ENCODE results near the gene HHLA2. TPM values are rescaled to one million over a fixed set of nuclear protein-coding genes. Genes with fewer than 3 reads are reported as not detected.

HHLA2 gene
- total RNA-seq, 2 donors from 2014 or later, result not detected

GRCh38 chr3:108319428-108320082 is 23.2 kb downstream of the HHLA2 start:
- 89 to 90% methylated on average over 3 to 6 of the region's 6 CpGs for WGBS, 2 experiments (ENCODE audit: insufficient coverage in 1 of 2, insufficient read length in 1 of 2)
- Mint-ChIP-seq H3K4me3 (no peak overlapping the region), H3K27ac (no peak overlapping the region), H3K9me3 (no peaks in the 10 kb centered on the region), H3K36me3 (ENCODE audit: low read depth) (no peaks in the 10 kb centered on the region), H3K4me1 (no peaks in the 10 kb centered on the region), H3K27me3 (ENCODE audit: insufficient read depth) (no peaks in the 10 kb centered on the region)
- Histone ChIP-seq H3K9me3 (ENCODE audit: control insufficient read depth, low read length) (no peaks in the 10 kb centered on the region), H3K9ac (ENCODE audit: extremely low read depth, low read length, poor library complexity, severe bottlenecking) (no peak overlapping the region), H3K27me3 (ENCODE audit: control insufficient read depth, insufficient read depth, low read length, poor library complexity, severe bottlenecking) (no peaks in the 10 kb centered on the region), H3K36me3 (ENCODE audit: control insufficient read depth, insufficient read depth, low read length) (no peaks in the 10 kb centered on the region), H3K4me1 (ENCODE audit: control insufficient read depth, insufficient read depth, low read length) (no peaks in the 10 kb centered on the region), H3K27ac (ENCODE audit: low read depth, low read length) (no peak overlapping the region), H3K4me3 (ENCODE audit: low read length) (no peak overlapping the region)
- TF ChIP-seq, protein P1, sequence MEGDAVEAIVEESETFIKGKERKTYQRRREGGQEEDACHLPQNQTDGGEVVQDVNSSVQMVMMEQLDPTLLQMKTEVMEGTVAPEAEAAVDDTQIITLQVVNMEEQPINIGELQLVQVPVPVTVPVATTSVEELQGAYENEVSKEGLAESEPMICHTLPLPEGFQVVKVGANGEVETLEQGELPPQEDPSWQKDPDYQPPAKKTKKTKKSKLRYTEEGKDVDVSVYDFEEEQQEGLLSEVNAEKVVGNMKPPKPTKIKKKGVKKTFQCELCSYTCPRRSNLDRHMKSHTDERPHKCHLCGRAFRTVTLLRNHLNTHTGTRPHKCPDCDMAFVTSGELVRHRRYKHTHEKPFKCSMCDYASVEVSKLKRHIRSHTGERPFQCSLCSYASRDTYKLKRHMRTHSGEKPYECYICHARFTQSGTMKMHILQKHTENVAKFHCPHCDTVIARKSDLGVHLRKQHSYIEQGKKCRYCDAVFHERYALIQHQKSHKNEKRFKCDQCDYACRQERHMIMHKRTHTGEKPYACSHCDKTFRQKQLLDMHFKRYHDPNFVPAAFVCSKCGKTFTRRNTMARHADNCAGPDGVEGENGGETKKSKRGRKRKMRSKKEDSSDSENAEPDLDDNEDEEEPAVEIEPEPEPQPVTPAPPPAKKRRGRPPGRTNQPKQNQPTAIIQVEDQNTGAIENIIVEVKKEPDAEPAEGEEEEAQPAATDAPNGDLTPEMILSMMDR (conservative IDR thresholded peaks at IDR 0.05), result no peak
- DNase-seq, result no peak

DNA sequence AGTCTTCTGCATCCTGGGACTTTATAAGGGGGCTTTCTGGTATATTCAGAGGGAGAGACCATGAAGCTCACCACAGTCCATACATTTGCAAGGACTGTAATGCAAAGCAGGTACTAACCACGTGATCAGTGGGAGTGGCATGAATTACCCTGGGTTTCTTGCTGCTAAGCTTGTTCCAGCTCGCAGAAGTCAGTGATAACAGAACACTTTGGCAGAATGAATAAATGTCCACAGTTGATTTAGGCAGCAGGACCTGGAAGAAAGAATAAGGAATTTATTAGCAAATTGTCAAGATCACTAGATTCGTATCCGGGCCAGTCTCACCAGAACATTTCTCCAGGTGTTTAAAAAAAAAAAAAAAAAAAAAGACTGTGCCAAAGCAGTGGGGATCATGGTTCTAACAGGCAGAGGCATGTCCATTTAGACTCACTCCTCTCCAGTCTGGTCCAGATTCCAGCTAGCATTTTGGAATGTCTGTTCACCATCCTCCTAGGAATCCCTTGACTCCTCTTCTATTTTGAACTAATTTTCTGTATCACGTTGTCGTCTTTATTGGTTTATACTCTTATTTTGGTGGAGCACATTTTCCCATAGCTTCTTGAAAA is 24.5 kb downstream of the HHLA2 start:
- no peak for DNase-seq
- H3K36me3 Mint-ChIP-seq (ENCODE audit: low read depth), result no peaks in the 10 kb centered on the region
- H3K4me1 Mint-ChIP-seq, result no peaks in the 10 kb centered on the region
- WGBS, 2 experiments (ENCODE audit: insufficient coverage in 1 of 2, insufficient read length in 1 of 2), result 78 to 86% methylated on average over 4 to 6 of the region's 6 CpGs
- TF ChIP-seq, protein P1 (conservative IDR thresholded peaks at IDR 0.05), result no peak
- Histone ChIP-seq H3K9me3 (ENCODE audit: control insufficient read depth, low read length) (no peaks in the 10 kb centered on the region), H3K4me1 (ENCODE audit: control insufficient read depth, insufficient read depth, low read length) (no peaks in the 10 kb centered on the region), H3K9ac (ENCODE audit: extremely low read depth, low read length, poor library complexity, severe bottlenecking) (no peak overlapping the region), H3K4me3 (ENCODE audit: low read length) (no peak overlapping the region), H3K36me3 (ENCODE audit: control insufficient read depth, insufficient read depth, low read length) (no peaks in the 10 kb centered on the region), H3K27me3 (ENCODE audit: control insufficient read depth, insufficient read depth, low read length, poor library complexity, severe bottlenecking) (no peaks in the 10 kb centered on the region), H3K27ac (ENCODE audit: low read depth, low read length) (no peak overlapping the region)
- H3K27ac Mint-ChIP-seq, result no peak overlapping the region
- H3K4me3 Mint-ChIP-seq, result no peak overlapping the region
- H3K27me3 Mint-ChIP-seq (ENCODE audit: insufficient read depth), result no peaks in the 10 kb centered on the region
- no peaks in the 10 kb centered on the region for H3K9me3 Mint-ChIP-seq

DNA sequence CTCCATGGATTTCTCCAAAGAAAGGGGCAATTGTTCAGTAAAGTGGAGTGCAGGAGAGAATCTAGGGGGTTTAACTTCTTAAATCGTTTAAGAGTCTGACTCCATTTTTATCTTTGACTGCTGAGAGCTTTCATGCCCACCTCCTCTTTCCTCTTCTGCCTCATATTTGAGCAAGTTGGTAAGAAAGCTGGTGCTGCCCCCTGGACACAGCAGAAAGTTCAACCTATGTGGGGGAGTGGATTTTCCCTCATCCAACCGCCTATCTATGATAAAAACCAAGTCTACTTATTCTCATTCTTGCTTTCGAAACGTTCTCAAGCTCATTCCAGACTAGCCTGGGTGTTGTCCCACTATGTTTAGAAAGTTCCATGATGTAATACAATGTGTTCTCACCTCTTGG is 26.0 kb downstream of the HHLA2 start:
- H3K27ac Mint-ChIP-seq, result no peak overlapping the region
- Histone ChIP-seq H3K36me3 (ENCODE audit: control insufficient read depth, insufficient read depth, low read length) (no peaks in the 10 kb centered on the region), H3K9me3 (ENCODE audit: control insufficient read depth, low read length) (no peaks in the 10 kb centered on the region), H3K4me3 (ENCODE audit: low read length) (no peak overlapping the region), H3K27me3 (ENCODE audit: control insufficient read depth, insufficient read depth, low read length, poor library complexity, severe bottlenecking) (no peaks in the 10 kb centered on the region), H3K4me1 (ENCODE audit: control insufficient read depth, insufficient read depth, low read length) (no peaks in the 10 kb centered on the region), H3K9ac (ENCODE audit: extremely low read depth, low read length, poor library complexity, severe bottlenecking) (no peak overlapping the region), H3K27ac (ENCODE audit: low read depth, low read length) (no peak overlapping the region)
- H3K36me3 Mint-ChIP-seq (ENCODE audit: low read depth), result no peaks in the 10 kb centered on the region
- H3K4me3 Mint-ChIP-seq, result no peak overlapping the region
- H3K9me3 Mint-ChIP-seq, result no peaks in the 10 kb centered on the region
- H3K4me1 Mint-ChIP-seq, result no peaks in the 10 kb centered on the region
- no peak for DNase-seq
- 82 to 87% methylated on average over 3 to 4 of the region's 4 CpGs for WGBS, 2 experiments (ENCODE audit: insufficient coverage in 1 of 2, insufficient read length in 1 of 2)
- TF ChIP-seq, protein P1 (conservative IDR thresholded peaks at IDR 0.05), result peak; percentile 49
- H3K27me3 Mint-ChIP-seq (ENCODE audit: insufficient read depth), result no peaks in the 10 kb centered on the region
